Stomach (tissue), 4 donors: ENCODE results near the gene MGAT4A.

Experiments
- CTCF ChIP-seq, 7 experiments: fragments of 450-650 bp in 4 of 7; fragments of 200-600 bp in 3 of 7; sonication (generic) in 3 of 7; IDR thresholded peaks; one replicate each; pipeline ENCODE4 v1.5.1; 2016 to 2019; ENCODE audit warnings: antibody characterized with exemption in 7 of 7, control low read depth in 2 of 7, mild to moderate bottlenecking in 1 of 7
- EP300 ChIP-seq: sonication (generic); formaldehyde crosslinking; IDR thresholded peaks from one replicate; pipeline ENCODE4 v1.6.1; 2017; ENCODE audit warnings: antibody characterized with exemption

- no peak for TF ChIP-seq CTCF (IDR thresholded peaks at IDR 0.05)
- no peak for TF ChIP-seq EP300
These were observed 32.4 kb upstream of the MGAT4A start for GRCh38 chr2:98763209-98763951.
